ENCODE measurements around the gene TEN1.

The TEN1 gene

GRCh38 chr17:75978938-75979704 lies at the start of gene TEN1, which contains the start of gene ACOX1 (continued):
- TF ChIP-seq ZNF426 (tag by site-specific recombination; IDR thresholded peaks at IDR 0.05) (no peak), ZNF792 (tag by site-specific recombination; IDR thresholded peaks at IDR 0.05) (no peak), YY2 (tag by site-specific recombination; IDR thresholded peaks at IDR 0.05) (no peak), ELK4 (IDR thresholded peaks at IDR 0.05; ENCODE audit: borderline replicate concordance, low read depth, low read length) (peak; percentile 74; the same call in 1 of the 2 replicates), ZNF202 (tag by site-specific recombination; IDR thresholded peaks at IDR 0.05; ENCODE audit: borderline replicate concordance) (no peak), ZFP3 (tag by site-specific recombination; IDR thresholded peaks at IDR 0.05; ENCODE audit: low read depth) (no peak), ZNF416 (tag by site-specific recombination; IDR thresholded peaks at IDR 0.05) (no peak), ZNF37A (tag by site-specific recombination; IDR thresholded peaks at IDR 0.05) (no peak), KLF16 (tag by site-specific recombination; IDR thresholded peaks at IDR 0.05) (peak; percentile 90), ZEB2 (tag by site-specific recombination; IDR thresholded peaks at IDR 0.05) (peak; percentile 82), HOXD13 (CRISPR knock-in tag; IDR thresholded peaks at IDR 0.05; ENCODE audit: borderline replicate concordance) (no peak), ZNF514 (tag by site-specific recombination; IDR thresholded peaks at IDR 0.05) (no peak), ZNF488 (tag by site-specific recombination; IDR thresholded peaks at IDR 0.05) (no peak), KLF10 (tag by site-specific recombination; IDR thresholded peaks at IDR 0.05) (peak; percentile 78), ZNF138 (tag by site-specific recombination; IDR thresholded peaks at IDR 0.05; ENCODE audit: borderline replicate concordance) (no peak), ZNF366 (tag by site-specific recombination; conservative IDR thresholded peaks at IDR 0.05) (peak; percentile 50; the same call in 1 of the 2 replicates), ZNF645 (tag by site-specific recombination; IDR thresholded peaks at IDR 0.05) (no peak), ZNF114 (tag by site-specific recombination; IDR thresholded peaks at IDR 0.05) (no peak), ZNF112 (tag by site-specific recombination; IDR thresholded peaks at IDR 0.05) (no peak)
- TF ChIP-seq, protein P1, sequence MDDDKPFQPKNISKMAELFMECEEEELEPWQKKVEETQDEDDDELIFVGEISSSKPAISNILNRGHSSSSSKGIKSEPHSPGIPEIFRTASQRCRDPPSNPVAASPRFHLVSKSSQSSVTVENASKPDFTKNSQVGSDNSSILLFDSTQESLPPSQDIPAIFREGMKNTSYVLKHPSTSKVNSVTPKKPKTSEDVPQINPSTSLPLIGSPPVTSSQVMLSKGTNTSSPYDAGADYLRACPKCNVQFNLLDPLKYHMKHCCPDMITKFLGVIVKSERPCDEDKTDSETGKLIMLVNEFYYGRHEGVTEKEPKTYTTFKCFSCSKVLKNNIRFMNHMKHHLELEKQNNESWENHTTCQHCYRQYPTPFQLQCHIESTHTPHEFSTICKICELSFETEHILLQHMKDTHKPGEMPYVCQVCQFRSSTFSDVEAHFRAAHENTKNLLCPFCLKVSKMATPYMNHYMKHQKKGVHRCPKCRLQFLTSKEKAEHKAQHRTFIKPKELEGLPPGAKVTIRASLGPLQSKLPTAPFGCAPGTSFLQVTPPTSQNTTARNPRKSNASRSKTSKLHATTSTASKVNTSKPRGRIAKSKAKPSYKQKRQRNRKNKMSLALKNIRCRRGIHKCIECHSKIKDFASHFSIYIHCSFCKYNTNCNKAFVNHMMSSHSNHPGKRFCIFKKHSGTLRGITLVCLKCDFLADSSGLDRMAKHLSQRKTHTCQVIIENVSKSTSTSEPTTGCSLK (tag by site-specific recombination; IDR thresholded peaks at IDR 0.05) = no peak
- TF ChIP-seq, protein P2, sequence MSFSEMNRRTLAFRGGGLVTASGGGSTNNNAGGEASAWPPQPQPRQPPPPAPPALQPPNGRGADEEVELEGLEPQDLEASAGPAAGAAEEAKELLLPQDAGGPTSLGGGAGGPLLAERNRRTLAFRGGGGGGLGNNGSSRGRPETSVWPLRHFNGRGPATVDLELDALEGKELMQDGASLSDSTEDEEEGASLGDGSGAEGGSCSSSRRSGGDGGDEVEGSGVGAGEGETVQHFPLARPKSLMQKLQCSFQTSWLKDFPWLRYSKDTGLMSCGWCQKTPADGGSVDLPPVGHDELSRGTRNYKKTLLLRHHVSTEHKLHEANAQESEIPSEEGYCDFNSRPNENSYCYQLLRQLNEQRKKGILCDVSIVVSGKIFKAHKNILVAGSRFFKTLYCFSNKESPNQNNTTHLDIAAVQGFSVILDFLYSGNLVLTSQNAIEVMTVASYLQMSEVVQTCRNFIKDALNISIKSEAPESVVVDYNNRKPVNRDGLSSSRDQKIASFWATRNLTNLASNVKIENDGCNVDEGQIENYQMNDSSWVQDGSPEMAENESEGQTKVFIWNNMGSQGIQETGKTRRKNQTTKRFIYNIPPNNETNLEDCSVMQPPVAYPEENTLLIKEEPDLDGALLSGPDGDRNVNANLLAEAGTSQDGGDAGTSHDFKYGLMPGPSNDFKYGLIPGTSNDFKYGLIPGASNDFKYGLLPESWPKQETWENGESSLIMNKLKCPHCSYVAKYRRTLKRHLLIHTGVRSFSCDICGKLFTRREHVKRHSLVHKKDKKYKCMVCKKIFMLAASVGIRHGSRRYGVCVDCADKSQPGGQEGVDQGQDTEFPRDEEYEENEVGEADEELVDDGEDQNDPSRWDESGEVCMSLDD (tag by site-specific recombination; IDR thresholded peaks at IDR 0.05) = peak; percentile 88
- TF ChIP-seq, protein P3, sequence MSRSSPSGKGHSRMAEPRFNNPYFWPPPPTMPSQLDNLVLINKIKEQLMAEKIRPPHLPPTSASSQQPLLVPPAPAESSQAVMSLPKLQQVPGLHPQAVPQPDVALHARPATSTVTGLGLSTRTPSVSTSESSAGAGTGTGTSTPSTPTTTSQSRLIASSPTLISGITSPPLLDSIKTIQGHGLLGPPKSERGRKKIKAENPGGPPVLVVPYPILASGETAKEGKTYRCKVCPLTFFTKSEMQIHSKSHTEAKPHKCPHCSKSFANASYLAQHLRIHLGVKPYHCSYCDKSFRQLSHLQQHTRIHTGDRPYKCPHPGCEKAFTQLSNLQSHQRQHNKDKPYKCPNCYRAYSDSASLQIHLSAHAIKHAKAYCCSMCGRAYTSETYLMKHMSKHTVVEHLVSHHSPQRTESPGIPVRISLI (tag by site-specific recombination; IDR thresholded peaks at IDR 0.05) = 0 out of 2 replicates have a peak, but pooled peaks have one; percentile 63
- TF ChIP-seq, protein P4, sequence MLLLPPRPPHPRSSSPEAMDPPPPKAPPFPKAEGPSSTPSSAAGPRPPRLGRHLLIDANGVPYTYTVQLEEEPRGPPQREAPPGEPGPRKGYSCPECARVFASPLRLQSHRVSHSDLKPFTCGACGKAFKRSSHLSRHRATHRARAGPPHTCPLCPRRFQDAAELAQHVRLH (tag by site-specific recombination; IDR thresholded peaks at IDR 0.05) = peak; percentile 86
- TF ChIP-seq, protein P5, sequence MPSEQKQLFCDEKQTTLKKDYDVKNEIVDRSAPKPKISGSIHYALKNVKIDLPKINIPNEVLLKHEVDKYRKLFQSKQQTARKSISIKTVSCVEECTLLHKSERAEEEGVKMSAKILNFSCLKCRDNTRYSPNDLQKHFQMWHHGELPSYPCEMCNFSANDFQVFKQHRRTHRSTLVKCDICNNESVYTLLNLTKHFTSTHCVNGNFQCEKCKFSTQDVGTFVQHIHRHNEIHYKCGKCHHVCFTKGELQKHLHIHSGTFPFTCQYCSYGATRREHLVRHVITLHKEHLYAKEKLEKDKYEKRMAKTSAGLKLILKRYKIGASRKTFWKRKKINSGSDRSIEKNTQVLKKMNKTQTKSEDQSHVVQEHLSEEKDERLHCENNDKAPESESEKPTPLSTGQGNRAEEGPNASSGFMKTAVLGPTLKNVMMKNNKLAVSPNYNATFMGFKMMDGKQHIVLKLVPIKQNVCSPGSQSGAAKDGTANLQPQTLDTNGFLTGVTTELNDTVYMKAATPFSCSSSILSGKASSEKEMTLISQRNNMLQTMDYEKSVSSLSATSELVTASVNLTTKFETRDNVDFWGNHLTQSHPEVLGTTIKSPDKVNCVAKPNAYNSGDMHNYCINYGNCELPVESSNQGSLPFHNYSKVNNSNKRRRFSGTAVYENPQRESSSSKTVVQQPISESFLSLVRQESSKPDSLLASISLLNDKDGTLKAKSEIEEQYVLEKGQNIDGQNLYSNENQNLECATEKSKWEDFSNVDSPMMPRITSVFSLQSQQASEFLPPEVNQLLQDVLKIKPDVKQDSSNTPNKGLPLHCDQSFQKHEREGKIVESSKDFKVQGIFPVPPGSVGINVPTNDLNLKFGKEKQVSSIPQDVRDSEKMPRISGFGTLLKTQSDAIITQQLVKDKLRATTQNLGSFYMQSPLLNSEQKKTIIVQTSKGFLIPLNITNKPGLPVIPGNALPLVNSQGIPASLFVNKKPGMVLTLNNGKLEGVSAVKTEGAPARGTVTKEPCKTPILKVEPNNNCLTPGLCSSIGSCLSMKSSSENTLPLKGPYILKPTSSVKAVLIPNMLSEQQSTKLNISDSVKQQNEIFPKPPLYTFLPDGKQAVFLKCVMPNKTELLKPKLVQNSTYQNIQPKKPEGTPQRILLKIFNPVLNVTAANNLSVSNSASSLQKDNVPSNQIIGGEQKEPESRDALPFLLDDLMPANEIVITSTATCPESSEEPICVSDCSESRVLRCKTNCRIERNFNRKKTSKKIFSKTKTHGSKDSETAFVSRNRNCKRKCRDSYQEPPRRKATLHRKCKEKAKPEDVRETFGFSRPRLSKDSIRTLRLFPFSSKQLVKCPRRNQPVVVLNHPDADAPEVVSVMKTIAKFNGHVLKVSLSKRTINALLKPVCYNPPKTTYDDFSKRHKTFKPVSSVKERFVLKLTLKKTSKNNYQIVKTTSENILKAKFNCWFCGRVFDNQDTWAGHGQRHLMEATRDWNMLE (tag by site-specific recombination; conservative IDR thresholded peaks at IDR 0.05; ENCODE audit: low read depth) = no peak
